H1 (cell line): ENCODE measurements around the gene TBX15. TPM values are rescaled to one million over a fixed set of nuclear protein-coding genes. Genes with fewer than 3 reads are reported as not detected.

Experiments
- CTCF ChIA-PET: fragments of 300-600 bp; sonication (Branson Sonifier 250); formaldehyde crosslinking; loops from one replicate; lab custom pipeline; 2021; ENCODE audit not compliant: partially characterized antibody; lab: Charles Lee
- POLR2A ChIA-PET: fragments of 300-600 bp; sonication (Branson Sonifier 250); formaldehyde crosslinking; loops from one replicate; lab custom pipeline; 2021; ENCODE audit warnings: inconsistent platforms; ENCODE audit not compliant: partially characterized antibody; lab: Charles Lee
- DNase-seq, 2 experiments: peaks; one replicate each; pipeline versions ENCODE4 v3.0.0 to v3.0.0-alpha.2; 2010 to 2022; ENCODE audit warnings: low spot score in 2 of 2, low read depth in 1 of 2, mixed read lengths in 1 of 2
- FAIRE-seq: peaks from 2 replicates; lab custom pipeline; 2011; peaks lifted over from hg19 to GRCh38; lab: Jason Lieb, UNC
- H2AFZ ChIP-seq: 2 replicates; pipeline ENCODE4 v1.8.1; 2012; ENCODE audit warnings: low read length, inconsistent platforms
- H2AK5ac ChIP-seq: 2 replicates; pipeline ENCODE4 v1.6.1; 2013; ENCODE audit warnings: low read depth, low read length
- H2BK120ac ChIP-seq: replicated peaks from 2 replicates; pipeline ENCODE3; 2013; ENCODE audit warnings: low read depth, low read length, inconsistent platforms
- H2BK12ac ChIP-seq: 2 replicates; pipeline ENCODE4 v1.6.1; 2013; ENCODE audit warnings: low read depth, low read length
- H2BK15ac ChIP-seq: 2 replicates; pipeline ENCODE4 v1.6.1; 2013; ENCODE audit warnings: low read length
- H2BK20ac ChIP-seq: 2 replicates; pipeline ENCODE4 v1.6.1; 2013; ENCODE audit warnings: low read length
- H2BK5ac ChIP-seq: 2 replicates; pipeline ENCODE4 v1.6.1; 2013; ENCODE audit warnings: low read depth, low read length
- H3K14ac ChIP-seq: 2 replicates; pipeline ENCODE4 v1.6.1; 2013; ENCODE audit warnings: inconsistent platforms; ENCODE audit not compliant: insufficient read length
- H3K18ac ChIP-seq: 2 replicates; pipeline ENCODE4 v1.6.1; 2013; ENCODE audit warnings: low read length; ENCODE audit errors: extremely low read depth
- H3K23ac ChIP-seq: 2 replicates; pipeline ENCODE4 v1.6.1; 2013; ENCODE audit warnings: inconsistent platforms; ENCODE audit not compliant: insufficient read length
- H3K23me2 ChIP-seq: 2 replicates; pipeline ENCODE4 v1.6.1; 2013; ENCODE audit warnings: low read depth, low read length
- H3K27ac ChIP-seq: 2 replicates; pipeline ENCODE4 v1.6.1; 2011; ENCODE audit warnings: low read depth, low read length, inconsistent platforms
- H3K27me3 ChIP-seq, 4 experiments: replicated peaks in 1 of 4; 1 replicate in 1 of 4; 2 replicates in 3 of 4; pipeline versions ENCODE4 v1.6.1 to v1.8.1; 2011 to 2013; ENCODE audit warnings: low read length in 3 of 4, mild to moderate bottlenecking in 3 of 4, inconsistent platforms in 2 of 4, mixed read lengths in 2 of 4, moderate library complexity in 1 of 4; ENCODE audit not compliant: control insufficient read depth in 3 of 4, insufficient read depth in 3 of 4; ENCODE audit errors: extremely low read depth in 1 of 4
- H3K36me3 ChIP-seq, 4 experiments: 2 replicates each; pipeline versions ENCODE4 v1.6.1 to v1.8.1; 2011 to 2013; ENCODE audit warnings: mild to moderate bottlenecking in 4 of 4, low read length in 3 of 4, moderate library complexity in 2 of 4, control low read depth in 1 of 4, inconsistent platforms in 1 of 4; ENCODE audit not compliant: insufficient read depth in 4 of 4, control insufficient read depth in 2 of 4
- H3K4ac ChIP-seq: replicated peaks from 2 replicates; pipeline ENCODE3; 2013; ENCODE audit warnings: low read length, low read depth, mixed read lengths, inconsistent platforms; ENCODE audit not compliant: insufficient read length
- H3K4me1 ChIP-seq, 4 experiments: replicated peaks in 1 of 4; 1 replicate in 1 of 4; 2 replicates in 3 of 4; pipeline versions ENCODE4 v1.6.1 to v1.8.1; 2011 to 2013; ENCODE audit warnings: low read length in 3 of 4, inconsistent platforms in 2 of 4, mixed read lengths in 1 of 4; ENCODE audit not compliant: insufficient read depth in 4 of 4, control insufficient read depth in 3 of 4
- H3K4me2 ChIP-seq, 2 experiments: 2 replicates each; pipeline versions ENCODE4 v1.6.1 to v1.8.1; 2011 to 2013; ENCODE audit warnings: low read depth in 2 of 2, low read length in 2 of 2, control low read depth in 1 of 2, inconsistent platforms in 1 of 2, mild to moderate bottlenecking in 1 of 2; ENCODE audit not compliant: insufficient read depth in 1 of 2
- H3K4me3 ChIP-seq, 4 experiments: fragments of 200-600, 300-600 bp in 1 of 4; sonication (generic), shearing (Covaris generic), sonication (Bioruptor Twin) in 1 of 4; 2 replicates each; pipeline versions ENCODE4 v1.5.1 to v1.8.1; 2011 to 2016; ENCODE audit warnings: low read length in 4 of 4, low read depth in 3 of 4, control low read depth in 2 of 4, inconsistent platforms in 2 of 4, mild to moderate bottlenecking in 2 of 4, mixed read lengths in 1 of 4, moderate library complexity in 1 of 4; ENCODE audit not compliant: insufficient read depth in 2 of 4; ENCODE audit errors: extremely low read depth in 1 of 4
- H3K56ac ChIP-seq: replicated peaks from 2 replicates; pipeline ENCODE3; 2013; ENCODE audit warnings: low read depth, mild to moderate bottlenecking, mixed read lengths, low read length, inconsistent platforms; ENCODE audit not compliant: insufficient read length
- H3K79me1 ChIP-seq: 2 replicates; pipeline ENCODE4 v1.6.1; 2013; ENCODE audit warnings: low read depth, low read length, control low read depth
- H3K79me2 ChIP-seq, 2 experiments: 2 replicates each; pipeline versions ENCODE4 v1.6.1 to v1.8.1; 2012 to 2013; ENCODE audit warnings: low read length in 2 of 2, mild to moderate bottlenecking in 2 of 2, inconsistent platforms in 1 of 2; ENCODE audit not compliant: insufficient read depth in 2 of 2, control insufficient read depth in 1 of 2
- H3K9ac ChIP-seq, 4 experiments: replicated peaks in 1 of 4; 1 replicate in 1 of 4; 2 replicates in 3 of 4; pipeline versions ENCODE4 v1.6.1 to v1.8.1; 2011 to 2013; ENCODE audit warnings: low read depth in 3 of 4, low read length in 3 of 4, control low read depth in 2 of 4, mild to moderate bottlenecking in 2 of 4, moderate library complexity in 2 of 4, inconsistent platforms in 1 of 4; ENCODE audit errors: extremely low read depth in 1 of 4
- H3K9me3 ChIP-seq, 2 experiments: 2 replicates each; pipeline versions ENCODE4 v1.6.1 to v1.8.1; 2012 to 2013; ENCODE audit warnings: mild to moderate bottlenecking in 2 of 2, moderate library complexity in 2 of 2, control low read depth in 1 of 2, inconsistent platforms in 1 of 2, low read depth in 1 of 2, low read length in 1 of 2, mixed read lengths in 1 of 2; ENCODE audit not compliant: insufficient read depth in 2 of 2
- H4K20me1 ChIP-seq, 2 experiments: replicated peaks in 1 of 2; 2 replicates each; pipeline versions ENCODE3 to v1.8.1; 2011 to 2013; ENCODE audit warnings: inconsistent platforms in 2 of 2, low read length in 2 of 2, mild to moderate bottlenecking in 1 of 2; ENCODE audit not compliant: insufficient read depth in 2 of 2, control insufficient read depth in 1 of 2
- H4K5ac ChIP-seq: 2 replicates; pipeline ENCODE4 v1.6.1; 2013; ENCODE audit warnings: low read length, low read depth, mixed read lengths, inconsistent platforms; ENCODE audit not compliant: insufficient read length
- H4K8ac ChIP-seq: 2 replicates; pipeline ENCODE4 v1.8.0; 2013; ENCODE audit warnings: mild to moderate bottlenecking, moderate library complexity, low read length, inconsistent platforms; ENCODE audit not compliant: insufficient read depth; ENCODE audit errors: extremely low read depth
- H4K91ac ChIP-seq: replicated peaks from 2 replicates; pipeline ENCODE3; 2013; ENCODE audit warnings: low read length, mixed read lengths, inconsistent platforms; ENCODE audit not compliant: insufficient read length
- EZH2 ChIP-seq: fragments of 200-600 bp; sonication (generic); IDR thresholded peaks from 2 replicates; pipeline ENCODE4 v1.7.1; 2012; ENCODE audit warnings: low read depth, mild to moderate bottlenecking, moderate library complexity, low read length, inconsistent platforms; ENCODE audit not compliant: severe bottlenecking
- FOSL1 ChIP-seq: IDR thresholded peaks from 2 replicates; pipeline ENCODE4 v1.6.1; 2011; ENCODE audit warnings: mild to moderate bottlenecking, low read depth, low read length, moderate library complexity; ENCODE audit not compliant: insufficient read depth
- KDM4A ChIP-seq: IDR thresholded peaks from one replicate; pipeline ENCODE4 v1.7.1; 2012; ENCODE audit warnings: low read depth, mild to moderate bottlenecking, moderate library complexity, low read length, inconsistent platforms; ENCODE audit not compliant: severe bottlenecking
- POLR2A ChIP-seq, 2 experiments: IDR thresholded peaks; 1 replicate in 1 of 2; 2 replicates in 1 of 2; pipeline ENCODE4 v1.6.1; 2011; ENCODE audit warnings: low read depth in 2 of 2, low read length in 2 of 2, mild to moderate bottlenecking in 2 of 2; ENCODE audit errors: control extremely low read depth in 1 of 2
- RAD21 ChIP-seq, 2 experiments: IDR thresholded peaks in 1 of 2; conservative IDR thresholded peaks in 1 of 2; 2 replicates each; pipeline ENCODE4 v1.6.1; 2011; ENCODE audit warnings: low read depth in 2 of 2, low read length in 2 of 2, improper control_type of control experiment in 1 of 2, inconsistent platforms in 1 of 2, mild to moderate bottlenecking in 1 of 2, moderate library complexity in 1 of 2
- RFX5 ChIP-seq: IDR thresholded peaks from 2 replicates; pipeline ENCODE4 v1.6.1; 2011; ENCODE audit warnings: low read depth, low read length, improper control_type of control experiment, borderline replicate concordance
- RNF2 ChIP-seq: fragments of 200-900, 300-1000 bp; sonication (generic); IDR thresholded peaks from 2 replicates; pipeline ENCODE4 v1.7.1; 2016; ENCODE audit warnings: borderline replicate concordance, low read depth, mild to moderate bottlenecking, antibody characterized with exemption, low read length; ENCODE audit not compliant: poor library complexity, severe bottlenecking; ENCODE audit errors: missing control alignments
- RXRA ChIP-seq: IDR thresholded peaks from 2 replicates; pipeline ENCODE4 v1.6.1; 2011; ENCODE audit warnings: low read depth, mild to moderate bottlenecking, low read length, moderate library complexity; ENCODE audit not compliant: insufficient read depth
- TAF1 ChIP-seq: IDR thresholded peaks from 2 replicates; pipeline ENCODE4 v1.6.1; 2011; ENCODE audit warnings: mild to moderate bottlenecking, low read depth, low read length
- TEAD4 ChIP-seq: IDR thresholded peaks from 2 replicates; pipeline ENCODE4 v1.6.1; 2012; ENCODE audit warnings: low read depth, low read length, inconsistent platforms, mixed read lengths
- WGBS, 2 experiments: shearing (Covaris generic) in 1 of 2; methylation state at CpG; one replicate each; pipeline versions ENCODE4 v1.1.6 to v1.1.7; 2013 to 2015; ENCODE audit warnings: low lambda C conversion rate in 2 of 2, mixed read lengths in 2 of 2, inconsistent platforms in 1 of 2, low coverage in 1 of 2, missing lambda C conversion rate in 1 of 2; ENCODE audit not compliant: insufficient replicate concordance in 2 of 2, insufficient coverage in 1 of 2, insufficient read length in 1 of 2; ENCODE audit errors: extremely low coverage in 1 of 2, missing lambda C conversion rate in 1 of 2; 5-methylcytosine and 5-hydroxymethylcytosine counted together
- polyA plus RNA-seq, 7 experiments: library from polyadenylated mRNA; depleted of rRNA in 3 of 7; stranded (reverse) in 5 of 7; unstranded in 2 of 7; fragments of >200 nt in 5 of 7; fragments of 200-250 nt in 2 of 7; gene quantifications; 1 replicate in 5 of 7; 2 replicates in 1 of 7; 4 replicates in 1 of 7; pipeline versions ENCODE4 v1.2.1 to v1.2.3, GENCODE V29; 2011 to 2013; ENCODE audit warnings: missing spikeins in 2 of 7, mixed read lengths in 2 of 7
- total RNA-seq: library from RNA; stranded (reverse); fragmentation: NEBNext Ultra II Directional; extraction: Animal tissue kit (Norgen Biotek cat#: 25700); gene quantifications from 2 replicates; pipeline ENCODE4 v1.2.1, GENCODE V29; 2021
- TF ChIP-seq, protein P1 (sequence below): IDR thresholded peaks from 2 replicates; pipeline ENCODE4 v1.6.1; 2012; ENCODE audit warnings: low read length, inconsistent platforms

Gene TBX15
- total and polyA plus RNA-seq, 2 of the 8 experiments (the other 6 are each of a cell fraction or from before 2014, with no cell fraction given): 0.14 to 0.24 TPM

GRCh38 chr1:118974661-118975060, 13.5 kb downstream of the TBX15 start:
- H2BK15ac ChIP-seq: no peak overlapping the region
- H3K27me3 ChIP-seq: peaks cover 20 to 31% (median 26%) of the 10 kb centered on the region in 4 experiments
- no peaks in the 10 kb centered on the region for H3K9me3 ChIP-seq
- CTCF ChIA-PET: interaction anchor here (1.1 to 1.6 kb wide), 2 partner anchors 10 to 15 kb away, joined by 3 to 4 read pairs; no protein-coding TSS in a partner anchor
- POLR2A ChIA-PET: no interaction called here
- H3K79me1 ChIP-seq: no peaks in the 10 kb centered on the region
- H2AFZ ChIP-seq: no peak overlapping the region
- no peak overlapping the region for H3K4me3 ChIP-seq
- no peak for FAIRE-seq
- no peak for DNase-seq
- no peak overlapping the region for H3K18ac ChIP-seq
- H4K91ac ChIP-seq: no peak overlapping the region
- no peak overlapping the region for H4K5ac ChIP-seq
- H2BK120ac ChIP-seq: no peak overlapping the region
- WGBS, 2 experiments: 87% methylated on average over 4 of the region's 4 CpGs; no CpG with 5 or more reads in 1 of the 2 experiments
- H2BK20ac ChIP-seq: no peak overlapping the region
- H3K27ac ChIP-seq: no peak overlapping the region
- no peaks in the 10 kb centered on the region; a peak in 2 of 7 replicates for H3K4me1 ChIP-seq
- H2AK5ac ChIP-seq: no peak overlapping the region
- no peak overlapping the region for H3K9ac ChIP-seq
- H3K14ac ChIP-seq: no peak overlapping the region
- no peaks in the 10 kb centered on the region for H3K36me3 ChIP-seq
- H3K23ac ChIP-seq: no peak overlapping the region
- H2BK5ac ChIP-seq: no peak overlapping the region
- H2BK12ac ChIP-seq: no peak overlapping the region
- H3K79me2 ChIP-seq: no peaks in the 10 kb centered on the region
- H3K4ac ChIP-seq: no peak overlapping the region
- no peak overlapping the region for H3K56ac ChIP-seq
- H4K20me1 ChIP-seq: no peaks in the 10 kb centered on the region
- no peak overlapping the region for H3K4me2 ChIP-seq
- H3K23me2 ChIP-seq: no peaks in the 10 kb centered on the region; the same call in 1 of the 2 replicates
- no peak overlapping the region for H4K8ac ChIP-seq
- TF ChIP-seq KDM4A (no peak), TAF1 (no peak), RNF2 (no peak), TEAD4 (no peak), POLR2A (IDR thresholded peaks at IDR 0.05; ENCODE audit: control extremely low read depth in 1 of 2, low read depth in 2 of 2, low read length in 2 of 2) (no peak), RFX5 (no peak), RAD21 (IDR thresholded peaks at IDR 0.05 in 1 of 2, conservative IDR thresholded peaks at IDR 0.05 in 1 of 2; ENCODE audit: low read depth in 2 of 2, low read length in 2 of 2) (no peak), FOSL1 (no peak), RXRA (no peak), EZH2 (no peak)
- TF ChIP-seq, protein P1, sequence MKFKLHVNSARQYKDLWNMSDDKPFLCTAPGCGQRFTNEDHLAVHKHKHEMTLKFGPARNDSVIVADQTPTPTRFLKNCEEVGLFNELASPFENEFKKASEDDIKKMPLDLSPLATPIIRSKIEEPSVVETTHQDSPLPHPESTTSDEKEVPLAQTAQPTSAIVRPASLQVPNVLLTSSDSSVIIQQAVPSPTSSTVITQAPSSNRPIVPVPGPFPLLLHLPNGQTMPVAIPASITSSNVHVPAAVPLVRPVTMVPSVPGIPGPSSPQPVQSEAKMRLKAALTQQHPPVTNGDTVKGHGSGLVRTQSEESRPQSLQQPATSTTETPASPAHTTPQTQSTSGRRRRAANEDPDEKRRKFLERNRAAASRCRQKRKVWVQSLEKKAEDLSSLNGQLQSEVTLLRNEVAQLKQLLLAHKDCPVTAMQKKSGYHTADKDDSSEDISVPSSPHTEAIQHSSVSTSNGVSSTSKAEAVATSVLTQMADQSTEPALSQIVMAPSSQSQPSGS: no peak
